Mucosa of gallbladder (tissue), 1 donor: ENCODE data around the gene YPEL3. TPM values are rescaled to one million over a fixed set of nuclear protein-coding genes. Genes with fewer than 3 reads are reported as not detected.

Source experiments
- DNase-seq: peaks from one replicate; pipeline ENCODE4 v3.0.0-alpha.2; 2020; ENCODE audit warnings: low spot score
- total RNA-seq: library from RNA; stranded (reverse); gene quantifications from one replicate; pipeline ENCODE4 v1.2.1, GENCODE V29; 2021
- donor health status: DM: no; HTN: no; CAD: no.

YPEL3 gene
- total RNA-seq, 1 donor from 2014 or later, result 81.7 TPM

DNA sequence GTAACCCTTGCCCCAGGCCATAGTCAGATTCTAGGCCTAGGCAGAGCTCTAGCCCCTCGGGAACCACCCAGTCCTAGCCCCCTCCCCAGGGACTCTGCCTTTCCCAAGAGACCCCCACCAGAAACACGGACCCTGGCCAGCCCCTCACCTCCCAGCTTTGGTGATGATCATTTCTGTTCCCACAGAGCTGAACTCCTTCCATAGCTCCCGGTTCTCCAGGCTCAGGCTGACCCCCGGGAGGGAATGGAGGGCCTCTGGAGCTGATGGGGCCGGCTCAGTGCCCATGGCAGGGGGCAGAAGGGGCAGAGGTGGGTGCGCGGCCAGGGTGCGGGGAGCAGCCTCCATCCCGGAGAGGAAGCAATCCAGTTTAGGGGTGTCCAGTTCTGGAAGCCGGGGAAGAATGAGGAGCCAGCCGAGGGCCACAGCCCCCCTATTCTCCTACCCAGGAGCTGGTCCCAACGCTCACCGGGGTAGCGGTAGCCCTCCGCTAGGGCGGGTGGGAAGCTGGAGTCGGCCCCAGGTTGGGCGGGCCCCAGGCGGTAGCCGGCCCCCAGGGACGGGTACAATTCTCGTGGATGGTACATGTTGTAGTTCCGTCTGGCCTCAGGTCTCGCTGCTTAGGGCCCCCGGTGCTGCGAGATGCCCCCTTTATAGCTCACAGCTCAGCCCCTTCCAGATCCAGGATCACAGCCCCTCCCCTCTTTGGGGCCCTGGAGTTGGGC, 5.2 kb downstream of the YPEL3 start:
- no peak for DNase-seq

DNA sequence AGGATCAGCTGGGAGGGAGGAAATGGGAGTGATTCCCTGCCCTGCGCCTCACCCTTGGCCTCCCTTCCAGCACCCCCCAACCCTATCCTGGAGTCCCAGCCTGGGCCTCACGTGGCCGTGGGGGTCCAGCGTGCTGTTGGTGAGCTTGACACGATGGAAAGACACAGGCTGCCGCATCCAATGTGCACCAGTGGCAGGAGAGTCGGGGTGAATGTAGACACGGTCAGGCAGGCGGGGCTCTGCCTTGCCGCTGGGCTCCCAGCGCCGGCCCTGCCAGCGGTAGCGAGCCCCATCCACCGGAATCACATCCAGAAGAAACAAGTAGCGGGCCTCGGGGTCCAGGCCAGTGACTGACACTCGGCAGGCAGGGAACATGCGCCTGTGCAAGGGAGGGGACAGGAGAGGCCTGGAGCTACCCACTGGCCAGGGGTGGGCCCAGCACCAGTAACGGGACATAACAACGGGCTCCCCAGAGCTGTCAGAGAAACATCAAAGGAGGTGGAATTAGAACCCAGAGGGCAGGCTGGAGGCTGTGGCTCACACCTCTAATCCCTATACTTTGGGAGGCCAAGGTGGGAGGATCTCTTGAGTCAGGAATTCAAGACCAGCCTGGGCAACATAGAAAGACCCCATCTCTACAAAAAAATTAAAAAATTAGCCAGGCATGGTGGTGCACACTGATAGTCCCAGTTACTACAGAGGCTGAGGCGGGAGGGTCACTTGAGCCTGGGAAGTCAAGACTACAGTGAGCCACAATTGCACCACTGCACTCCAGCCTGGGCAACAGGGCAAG, 7.0 kb downstream of the YPEL3 start:
- DNase-seq, result no peak

DNA sequence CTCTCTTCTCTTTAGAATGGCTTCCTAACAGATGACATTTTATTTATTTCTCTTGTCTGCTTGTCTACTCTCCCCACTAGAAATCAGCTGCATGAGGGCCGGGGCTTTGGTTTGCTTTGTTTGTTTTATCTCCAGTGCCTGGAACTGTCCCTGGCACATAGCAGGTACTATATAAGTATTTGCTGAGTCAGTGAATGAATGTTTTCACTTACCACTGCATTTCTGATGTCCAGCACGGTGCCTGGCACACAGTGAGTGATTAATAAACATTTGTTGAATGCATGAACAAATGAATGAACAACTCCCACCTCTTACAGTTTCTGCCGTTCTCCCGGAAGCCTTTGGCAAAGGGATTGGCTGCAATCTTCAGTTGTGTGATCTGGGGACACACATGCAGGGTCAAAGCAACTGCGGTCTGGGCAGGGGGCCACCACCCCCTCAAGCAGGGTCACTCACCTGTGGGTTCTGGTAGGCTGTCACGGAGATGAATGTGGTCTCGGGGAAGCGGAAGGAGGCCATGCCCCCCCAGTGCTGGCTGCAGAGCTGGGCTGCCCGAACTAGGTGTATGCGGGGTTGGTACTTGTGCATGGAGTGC, 7.7 kb downstream of the YPEL3 start:
- no peak for DNase-seq

DNA sequence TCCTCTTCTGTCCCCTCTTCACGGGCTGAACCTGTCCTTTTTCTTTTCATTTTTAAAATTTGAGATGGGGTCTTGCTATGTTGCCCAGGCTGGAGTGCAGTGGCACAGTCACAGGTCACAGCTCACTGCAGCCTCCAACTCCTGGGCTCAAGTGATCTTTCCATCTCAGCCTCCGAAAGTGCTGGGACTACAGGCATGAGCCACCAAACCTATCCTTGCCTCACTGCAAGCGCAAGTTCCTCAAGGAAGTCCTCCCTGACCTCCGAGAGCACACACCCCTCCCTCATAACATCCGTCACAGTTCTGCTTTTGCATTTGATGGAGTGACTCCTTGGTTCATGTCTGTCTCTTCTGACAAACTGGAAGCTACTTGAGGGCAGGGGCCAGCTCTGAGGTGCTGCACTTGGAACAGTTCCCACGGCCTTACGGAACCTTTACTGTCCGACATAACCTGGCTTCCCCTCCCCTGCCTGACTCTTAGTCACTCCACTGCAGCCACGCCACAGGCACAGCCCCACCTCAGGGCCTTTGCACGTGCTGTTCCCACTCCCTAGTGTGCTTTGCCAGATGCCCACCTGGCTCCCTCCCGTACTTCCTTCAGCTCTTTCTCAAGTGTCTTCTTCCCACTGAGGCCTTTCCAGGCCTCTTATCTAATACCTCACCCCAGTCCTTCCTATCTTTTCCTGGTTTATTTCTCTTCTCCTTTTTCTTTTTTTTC, 8.7 kb downstream of the YPEL3 start:
- no peak for DNase-seq

DNA sequence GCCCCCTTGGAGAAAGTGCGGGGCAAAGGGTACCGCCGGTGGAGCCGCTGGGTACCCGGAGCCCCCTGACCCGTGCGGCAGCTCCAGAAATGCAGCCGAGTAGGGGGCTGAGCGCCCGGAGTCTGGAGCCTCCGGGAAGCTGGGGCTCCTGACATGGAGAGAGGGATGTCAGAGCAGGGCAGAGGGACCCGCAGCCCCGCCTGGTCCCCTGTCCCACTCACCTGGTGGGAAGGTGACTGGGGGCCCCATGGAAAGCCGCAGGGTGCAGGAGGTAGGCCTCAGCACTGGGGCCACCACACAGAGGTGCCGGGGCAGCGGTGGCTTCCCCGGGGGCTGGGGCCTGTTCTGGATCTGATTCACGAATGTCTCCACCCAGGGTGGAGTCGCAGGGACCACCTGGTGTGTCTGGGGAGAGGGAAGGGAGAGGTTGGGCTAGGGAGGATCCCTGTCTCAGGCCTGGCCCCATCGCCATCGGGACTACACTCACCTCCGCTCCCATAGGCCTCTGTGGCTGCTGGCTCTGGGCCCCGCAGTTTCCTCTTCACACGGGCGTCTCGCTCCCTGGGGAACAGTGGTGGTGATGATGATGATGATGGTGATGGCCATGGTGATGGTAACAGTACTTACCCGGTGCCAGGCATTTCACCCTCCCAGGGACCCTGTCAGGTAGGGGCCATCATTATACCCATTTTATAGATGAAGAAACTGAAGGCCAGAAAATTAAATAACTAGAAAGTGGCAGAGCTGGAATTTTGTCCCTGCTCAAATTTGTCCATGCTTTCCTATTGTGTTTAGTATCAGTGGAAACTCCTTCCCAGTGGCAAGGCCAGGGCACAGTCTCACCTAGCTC, 9.5 kb downstream of the YPEL3 start:
- no peak for DNase-seq

DNA sequence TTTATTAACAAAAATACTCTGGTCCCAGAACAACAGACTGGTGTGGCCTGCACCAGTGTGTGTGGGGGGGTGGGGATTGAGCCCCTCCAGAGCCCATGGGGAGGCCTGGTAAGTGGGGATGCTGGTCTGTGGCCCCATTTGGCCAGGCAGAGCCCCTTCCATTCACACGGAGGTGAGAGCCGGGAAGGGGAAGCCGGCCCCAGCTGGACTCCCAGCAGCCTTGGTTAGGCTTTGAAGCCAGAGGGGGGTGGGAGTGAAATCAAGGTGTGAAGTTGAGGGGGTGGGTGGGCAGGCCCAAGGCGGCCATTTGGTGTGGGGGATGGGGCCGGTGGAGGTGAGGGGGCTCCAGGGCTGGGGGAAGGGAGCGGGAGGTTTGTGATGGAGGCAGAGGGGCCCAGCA, 10.2 kb downstream of the YPEL3 start:
- no peak for DNase-seq

DNA sequence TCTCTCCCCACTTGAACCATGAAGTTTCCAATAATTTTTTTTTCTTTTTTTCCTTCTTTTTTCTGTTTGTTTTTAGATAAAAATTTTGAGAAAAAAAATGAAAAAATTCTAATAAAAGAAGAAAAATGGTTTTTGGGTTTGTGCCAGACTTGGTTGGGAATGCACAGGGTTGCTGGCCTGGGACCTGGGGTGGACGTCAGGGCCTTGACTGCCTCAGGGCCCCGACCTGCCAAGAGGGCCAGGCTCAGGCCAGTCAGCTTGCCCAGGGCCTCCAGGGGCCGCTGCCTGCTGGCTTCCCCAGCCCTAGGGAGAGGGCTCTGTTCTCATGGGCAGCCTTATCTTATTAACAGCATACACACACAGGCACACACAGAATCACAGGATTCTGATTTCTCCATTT, 10.8 kb downstream of the YPEL3 start:
- DNase-seq, result no peak

DNA sequence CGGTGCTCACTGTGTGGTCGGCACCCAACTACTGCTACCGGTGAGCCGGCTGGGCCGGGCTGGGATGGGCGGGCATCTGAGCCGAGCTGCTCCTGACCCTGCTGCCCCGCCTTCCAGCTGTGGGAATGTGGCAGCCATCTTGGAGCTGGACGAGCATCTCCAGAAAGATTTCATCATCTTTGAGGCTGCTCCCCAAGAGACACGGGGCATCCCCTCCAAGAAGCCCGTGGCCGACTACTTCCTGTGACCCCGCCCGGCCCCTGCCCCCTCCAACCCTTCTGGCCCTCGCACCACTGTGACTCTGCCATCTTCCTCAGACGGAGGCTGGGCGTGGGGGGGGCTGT, 11.2 kb downstream of the YPEL3 start:
- DNase-seq, result no peak

DNA sequence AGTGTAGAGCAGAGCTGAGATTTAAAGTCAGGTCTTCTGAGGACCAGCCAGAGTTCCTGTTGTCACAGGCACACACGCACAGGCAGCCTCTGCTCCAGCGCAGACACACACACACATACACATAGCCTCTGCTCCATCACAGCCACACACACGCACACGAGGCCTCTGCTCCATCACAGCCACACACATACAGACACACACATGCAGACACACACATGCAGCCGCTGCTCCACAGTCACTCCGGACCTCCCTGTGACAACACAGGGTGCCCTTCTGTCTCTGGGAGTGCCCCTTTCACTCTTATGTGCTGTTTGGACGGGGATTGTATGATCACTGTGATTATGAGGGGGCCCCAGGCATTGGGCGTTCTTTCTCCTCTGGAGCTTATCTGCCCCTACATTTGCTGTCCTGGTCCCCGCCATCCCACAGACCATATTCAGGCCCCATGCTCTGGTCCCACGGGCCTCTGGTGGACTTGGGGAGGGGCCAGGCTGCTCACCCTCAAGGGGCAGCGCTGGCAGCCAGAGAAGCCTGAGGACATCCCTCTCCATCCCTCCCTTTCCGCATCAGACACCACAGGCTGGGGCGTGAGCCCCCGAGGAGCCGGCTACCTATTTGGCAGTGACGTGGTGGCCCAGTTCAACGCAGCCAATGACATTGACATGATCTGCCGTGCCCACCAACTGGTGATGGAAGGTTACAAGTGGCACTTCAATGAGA, 11.8 kb downstream of the YPEL3 start:
- DNase-seq, result no peak

DNA sequence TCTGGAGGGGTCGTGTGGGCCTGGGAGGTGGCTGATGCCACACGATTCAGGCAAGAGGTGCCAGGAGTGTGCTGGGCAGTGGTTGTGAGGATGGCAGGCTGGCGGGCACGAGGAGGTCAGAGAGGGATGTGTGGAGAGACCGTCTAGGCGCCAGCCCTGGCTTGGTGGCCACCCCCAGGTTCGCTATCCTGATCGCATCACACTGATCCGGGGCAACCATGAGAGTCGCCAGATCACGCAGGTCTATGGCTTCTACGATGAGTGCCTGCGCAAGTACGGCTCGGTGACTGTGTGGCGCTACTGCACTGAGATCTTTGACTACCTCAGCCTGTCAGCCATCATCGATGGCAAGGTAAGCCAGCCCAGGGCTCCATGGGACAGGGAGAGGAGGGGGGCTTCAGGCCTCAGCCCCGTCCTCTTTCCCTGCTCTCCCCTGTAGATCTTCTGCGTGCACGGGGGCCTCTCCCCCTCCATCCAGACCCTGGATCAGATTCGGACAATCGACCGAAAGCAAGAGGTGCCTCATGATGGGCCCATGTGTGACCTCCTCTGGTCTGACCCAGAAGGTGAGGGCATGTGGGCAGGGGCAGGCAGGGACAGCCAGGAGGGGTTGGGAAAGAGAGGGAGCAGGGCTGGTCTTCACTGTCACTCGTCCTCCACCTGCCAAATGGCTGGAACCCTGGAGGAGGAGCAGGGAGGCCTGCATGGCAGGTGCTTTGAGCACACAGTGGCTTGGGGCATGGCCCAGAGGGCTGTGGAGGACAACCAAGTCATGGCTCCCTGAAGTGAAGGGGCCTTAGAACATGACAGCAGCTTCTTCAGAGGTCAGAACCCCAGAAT, 12.6 kb downstream of the YPEL3 start:
- no peak for DNase-seq

DNA sequence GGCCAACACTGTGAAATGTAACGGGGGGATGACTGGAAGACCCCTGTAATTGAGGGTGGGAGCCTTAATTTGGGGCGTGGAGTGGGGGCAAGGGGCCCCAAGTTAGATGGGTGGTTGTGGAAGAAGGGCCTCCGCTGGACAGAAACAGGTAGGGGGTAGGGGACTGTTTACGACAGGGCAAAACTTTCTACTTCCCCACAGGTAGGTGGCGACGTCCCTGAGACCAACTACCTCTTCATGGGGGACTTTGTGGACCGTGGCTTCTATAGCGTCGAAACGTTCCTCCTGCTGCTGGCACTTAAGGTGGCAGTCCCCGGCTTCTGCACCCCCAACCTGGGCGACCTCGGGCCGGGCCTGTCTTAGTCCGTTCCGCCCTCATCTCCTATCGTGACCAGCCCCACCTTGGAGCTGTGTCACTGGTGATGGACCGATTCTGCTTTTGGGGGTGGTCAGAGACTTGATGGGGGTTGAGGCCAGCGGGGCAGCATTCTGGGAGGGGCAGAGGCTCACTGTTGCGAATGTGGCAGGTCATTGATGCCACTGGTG, 13.4 kb downstream of the YPEL3 start:
- no peak for DNase-seq

DNA sequence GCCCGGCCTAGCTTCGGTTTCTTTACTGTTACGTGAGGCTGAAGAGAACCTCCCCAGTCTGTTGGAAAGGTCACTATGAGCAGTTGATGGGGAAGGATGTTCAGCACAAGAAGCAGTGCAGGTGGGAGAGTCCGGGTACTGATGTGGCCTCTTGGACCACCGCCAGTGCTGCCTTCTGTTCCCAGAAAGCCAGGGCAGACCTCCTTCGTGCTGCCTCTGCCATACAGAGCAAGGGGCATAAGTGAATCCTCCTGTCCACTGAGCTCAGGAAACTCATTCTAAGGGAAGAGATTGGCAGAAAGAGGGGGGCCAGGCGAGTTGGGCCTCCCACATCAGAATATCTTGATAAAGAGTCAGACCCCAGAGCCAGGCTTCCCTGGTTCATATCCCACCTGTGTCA, 16.5 kb downstream of the YPEL3 start:
- no peak for DNase-seq

DNA sequence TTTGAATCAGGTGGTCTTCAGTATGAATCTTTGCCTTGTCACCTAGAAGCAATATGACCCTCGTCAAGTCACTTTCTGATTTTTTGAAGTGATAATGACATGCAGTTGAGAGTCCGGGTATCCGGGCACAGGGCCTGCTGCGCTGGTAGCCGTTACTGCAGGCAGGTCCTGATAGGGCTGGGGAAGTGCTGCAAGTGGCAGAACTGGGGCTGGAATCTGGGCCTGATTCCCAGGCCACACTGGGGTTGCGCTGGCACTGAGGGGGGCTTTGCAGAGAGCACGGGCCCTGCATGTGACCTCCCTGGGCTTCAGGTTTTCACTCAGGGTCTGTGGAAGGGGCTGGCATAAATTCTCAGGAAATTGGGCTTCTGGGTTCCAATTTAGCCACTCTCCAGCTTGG, 17.3 kb downstream of the YPEL3 start:
- no peak for DNase-seq

DNA sequence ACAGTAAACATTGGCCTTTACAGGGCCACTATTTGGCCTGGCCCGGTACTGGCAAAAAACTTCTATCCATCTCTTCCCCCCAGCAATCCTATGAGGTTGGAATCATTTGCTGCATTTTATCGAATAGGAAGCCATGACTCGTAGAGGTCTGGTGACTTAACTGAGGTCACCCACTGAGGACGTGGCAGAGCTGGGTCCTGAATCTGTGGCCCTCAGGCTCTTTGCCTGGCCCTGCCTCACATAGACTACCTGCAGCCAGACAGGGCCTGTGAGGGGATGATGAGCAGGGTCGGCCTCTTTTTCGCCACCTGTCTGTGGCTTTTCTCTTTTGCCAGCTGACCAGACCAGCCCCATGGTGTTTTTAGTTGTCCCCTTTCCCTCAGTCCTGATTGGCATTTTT, 18.4 kb downstream of the YPEL3 start:
- no peak for DNase-seq

DNA sequence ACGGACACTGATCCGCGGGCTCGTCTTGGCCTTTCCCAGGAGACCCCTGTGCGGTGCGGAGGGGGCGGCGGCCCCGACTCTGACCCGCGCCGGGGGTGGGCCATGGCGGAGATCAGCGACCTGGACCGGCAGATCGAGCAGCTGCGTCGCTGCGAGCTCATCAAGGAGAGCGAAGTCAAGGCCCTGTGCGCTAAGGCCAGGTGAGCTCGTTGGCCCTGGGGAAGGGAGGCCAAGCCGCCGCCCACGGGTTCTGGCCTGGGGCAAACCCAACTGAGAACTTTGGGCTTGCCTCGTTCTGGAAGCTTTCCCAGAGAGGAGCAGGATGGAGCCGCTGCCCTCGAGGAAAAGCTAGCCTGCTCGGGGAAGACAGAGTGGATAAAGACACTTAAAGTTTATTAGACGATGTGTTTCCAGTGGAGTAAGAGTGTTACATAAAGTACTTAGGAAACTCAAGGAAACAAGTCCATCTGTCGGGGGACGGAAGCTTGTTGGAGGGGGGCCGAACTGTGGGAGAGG, 19.7 kb downstream of the YPEL3 start:
- no peak for DNase-seq

DNA sequence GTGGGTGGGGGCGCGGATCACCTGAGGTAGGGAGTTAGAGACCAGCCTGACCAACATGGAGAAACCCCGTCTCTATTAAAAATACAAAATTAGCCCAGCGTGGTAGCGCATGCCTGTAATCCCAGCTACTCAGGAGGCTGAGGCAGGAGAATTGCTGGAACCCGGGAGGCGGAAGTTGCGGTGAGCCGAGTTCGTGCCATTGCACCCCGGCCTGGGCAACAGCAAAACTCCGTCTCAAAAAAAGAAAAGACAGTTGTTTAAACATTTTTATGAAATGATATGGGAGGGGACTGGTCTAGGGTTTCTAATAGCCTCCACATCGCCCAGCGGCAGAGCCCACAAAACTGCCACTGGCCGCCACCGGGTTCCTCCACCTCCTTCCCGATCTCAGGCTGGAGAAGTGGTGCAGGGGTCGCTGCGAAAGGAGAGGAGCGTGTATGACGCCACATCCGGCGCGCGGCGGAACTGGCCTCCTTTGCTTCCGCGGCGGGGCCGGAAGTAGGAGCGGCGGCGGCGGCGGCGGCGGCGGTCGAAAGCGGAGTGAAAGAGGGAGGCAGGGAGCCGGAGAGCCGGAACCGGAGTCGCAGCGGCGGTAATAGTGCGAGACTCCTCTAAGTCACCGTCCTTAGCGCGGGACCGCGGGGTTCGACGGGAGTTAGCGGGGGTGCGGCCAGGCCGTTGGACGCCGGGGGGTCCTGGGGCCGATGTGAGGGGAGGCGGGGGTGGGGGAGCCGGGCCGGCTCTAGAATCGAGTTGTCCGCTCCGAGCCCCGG, 20.3 kb downstream of the YPEL3 start, which contains the start of gene PPP4C:
PPP4C (plus strand) TSS at position 492 of the 773 bp plus-strand sequence. CDS start 384 bp downstream, outside the sequence.
- peak; percentile 91 for DNase-seq

DNA sequence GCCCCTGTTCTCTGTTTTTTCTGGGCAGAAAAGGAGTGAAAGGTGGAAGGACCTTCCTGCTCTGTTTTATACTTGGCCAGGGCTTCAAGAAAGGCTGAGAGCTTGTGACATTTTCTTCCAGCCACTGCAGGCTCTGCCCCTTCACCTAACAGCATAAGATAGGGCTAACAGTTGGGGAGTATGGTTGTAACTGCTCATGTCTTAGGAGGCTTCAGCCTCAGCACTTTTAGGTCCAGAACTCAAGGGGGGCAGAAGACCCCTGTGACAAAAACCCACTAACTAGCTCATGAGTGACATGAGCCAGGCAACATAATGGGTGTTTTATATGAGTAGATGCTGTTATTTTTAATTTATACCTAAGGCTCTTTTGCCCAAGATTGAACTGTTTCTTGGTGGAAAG, 25.5 kb downstream of the YPEL3 start:
- DNase-seq, result no peak
